ENCODE results near the gene ADPRHL1. TPM values are rescaled to one million over a fixed set of nuclear protein-coding genes. Genes with fewer than 3 reads are reported as not detected.

ADPRHL1 gene
- total RNA-seq, 1 donor from 2014 or later, result 0.22 TPM

GRCh38 chr13:113405481-113406300 is 47.6 kb downstream of the ADPRHL1 start:
- Histone ChIP-seq H4K20me1 (ENCODE audit: low read depth) (no peaks in the 10 kb centered on the region), H2AFZ (replicated peaks) (no peak overlapping the region), H3K4me1 (no peaks in the 10 kb centered on the region), H3K9ac (no peak overlapping the region), H3F3A (ENCODE audit: low read depth) (no peaks in the 10 kb centered on the region), H3K36me3 (no peaks in the 10 kb centered on the region), H3K79me2 (ENCODE audit: low read depth) (no peaks in the 10 kb centered on the region), H3K27me3 (no peaks in the 10 kb centered on the region), H3K4me2 (no peak overlapping the region), H3K4me3 (no peak overlapping the region), H3K9me3 (ENCODE audit: low read depth) (no peaks in the 10 kb centered on the region), H3K27ac (no peak overlapping the region)
- H3K36me3 Mint-ChIP-seq, result no peaks in the 10 kb centered on the region
- peaks cover 4% of the 10 kb centered on the region for H3K27me3 Mint-ChIP-seq (ENCODE audit: insufficient read depth, low read depth)
- H3K9me3 Mint-ChIP-seq, result no peaks in the 10 kb centered on the region
- peaks cover 22% of the 10 kb centered on the region for H3K4me1 Mint-ChIP-seq
- no peak overlapping the region for H3K4me3 Mint-ChIP-seq
- DNase-seq (ENCODE audit: low spot score), result no peak
- peak overlapping the region; percentile 79 for H3K27ac Mint-ChIP-seq
- TF ChIP-seq CTCF (IDR thresholded peaks at IDR 0.05) (no peak), EZH2 (IDR thresholded peaks at IDR 0.05) (no peak), EZH2phosphoT487 (IDR thresholded peaks at IDR 0.05) (no peak)

GRCh38 chr13:113404723-113405471 is 48.4 kb downstream of the ADPRHL1 start:
- H3K9me3 Mint-ChIP-seq, result no peaks in the 10 kb centered on the region
- Histone ChIP-seq H3K9me3 (ENCODE audit: low read depth) (no peaks in the 10 kb centered on the region), H3K4me2 (no peak overlapping the region), H3K36me3 (no peaks in the 10 kb centered on the region), H3K4me3 (no peak overlapping the region), H2AFZ (replicated peaks) (no peak overlapping the region), H3K27me3 (no peaks in the 10 kb centered on the region), H3F3A (ENCODE audit: low read depth) (no peaks in the 10 kb centered on the region), H3K4me1 (no peaks in the 10 kb centered on the region), H3K79me2 (ENCODE audit: low read depth) (no peaks in the 10 kb centered on the region), H4K20me1 (ENCODE audit: low read depth) (no peaks in the 10 kb centered on the region), H3K27ac (no peak overlapping the region), H3K9ac (no peak overlapping the region)
- no peak for DNase-seq (ENCODE audit: low spot score)
- no peak overlapping the region for H3K4me3 Mint-ChIP-seq
- H3K36me3 Mint-ChIP-seq, result no peaks in the 10 kb centered on the region
- H3K27ac Mint-ChIP-seq, result no peak overlapping the region
- H3K4me1 Mint-ChIP-seq, result peaks cover 26% of the 10 kb centered on the region
- no peak for TF ChIP-seq EZH2 (IDR thresholded peaks at IDR 0.05)
- TF ChIP-seq EZH2phosphoT487 (IDR thresholded peaks at IDR 0.05), result no peak
- TF ChIP-seq CTCF (IDR thresholded peaks at IDR 0.05), result no peak
- peaks cover 6% of the 10 kb centered on the region for H3K27me3 Mint-ChIP-seq (ENCODE audit: insufficient read depth, low read depth)

DNA sequence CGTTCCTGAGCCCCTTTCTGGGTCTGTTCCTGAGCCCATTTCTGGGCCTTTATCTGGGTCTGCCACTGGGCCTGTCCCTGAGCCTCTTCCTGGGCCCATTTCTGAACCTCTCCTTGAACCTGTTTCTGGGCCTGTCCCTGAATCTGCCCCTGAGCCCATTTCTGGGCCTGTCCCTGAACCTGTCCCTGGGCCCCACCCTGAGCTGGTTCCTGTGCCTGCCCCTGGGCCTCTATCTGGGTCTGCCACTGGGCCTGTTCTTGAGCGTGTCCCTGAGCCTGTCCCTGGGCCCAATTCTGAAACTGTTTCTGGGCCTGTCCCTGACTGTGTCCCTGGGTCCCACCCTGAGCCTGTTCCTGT is 48.9 kb downstream of the ADPRHL1 start:
- Mint-ChIP-seq H3K27ac (no peak overlapping the region), H3K27me3 (ENCODE audit: insufficient read depth, low read depth) (peaks cover 7% of the 10 kb centered on the region)
- no peaks in the 10 kb centered on the region for H3K9me3 ChIP-seq (ENCODE audit: low read depth)

More for the DNA sequence above, 48.9 kb downstream of the ADPRHL1 start:
- H2AFZ ChIP-seq (replicated peaks), result no peak overlapping the region
- Mint-ChIP-seq H3K4me1 (peaks cover 29% of the 10 kb centered on the region), H3K9me3 (no peaks in the 10 kb centered on the region), H3K36me3 (no peaks in the 10 kb centered on the region), H3K4me3 (no peak overlapping the region)
- DNase-seq (ENCODE audit: low spot score), result no peak
- H3F3A ChIP-seq (ENCODE audit: low read depth), result no peaks in the 10 kb centered on the region
- TF ChIP-seq EZH2 (IDR thresholded peaks at IDR 0.05) (no peak), CTCF (IDR thresholded peaks at IDR 0.05) (no peak), EZH2phosphoT487 (IDR thresholded peaks at IDR 0.05) (no peak)
- no peak overlapping the region for H3K9ac ChIP-seq
- H3K4me1 ChIP-seq, result peaks cover 2% of the 10 kb centered on the region
- no peaks in the 10 kb centered on the region for H3K79me2 ChIP-seq (ENCODE audit: low read depth)
- H3K27me3 ChIP-seq, result no peaks in the 10 kb centered on the region
- no peaks in the 10 kb centered on the region for H4K20me1 ChIP-seq (ENCODE audit: low read depth)
- no peak overlapping the region for H3K27ac ChIP-seq
- no peaks in the 10 kb centered on the region for H3K36me3 ChIP-seq
- no peak overlapping the region for H3K4me2 ChIP-seq
- no peak overlapping the region for H3K4me3 ChIP-seq
